Ovary (tissue), 3 donors: Measurements from ENCODE around the gene SCGN.

Source experiments
- POLR2A ChIP-seq: fragments of 450-650 bp; IDR thresholded peaks from one replicate; pipeline ENCODE4 v1.6.1; 2017; ENCODE audit warnings: antibody characterized with exemption, mild to moderate bottlenecking, moderate library complexity
- TF ChIP-seq, protein P1 (sequence below), 3 donors: fragments of 450-650 bp in 2 of 3; fragments of 200-600 bp in 1 of 3; IDR thresholded peaks; one replicate each; pipeline versions ENCODE4 v1.5.1 to v1.8.0; 2016 to 2022; ENCODE audit warnings: antibody characterized with exemption in 3 of 3, mild to moderate bottlenecking in 1 of 3
- donor health status: DM: no; HTN: no; CAD: no.

DNA sequence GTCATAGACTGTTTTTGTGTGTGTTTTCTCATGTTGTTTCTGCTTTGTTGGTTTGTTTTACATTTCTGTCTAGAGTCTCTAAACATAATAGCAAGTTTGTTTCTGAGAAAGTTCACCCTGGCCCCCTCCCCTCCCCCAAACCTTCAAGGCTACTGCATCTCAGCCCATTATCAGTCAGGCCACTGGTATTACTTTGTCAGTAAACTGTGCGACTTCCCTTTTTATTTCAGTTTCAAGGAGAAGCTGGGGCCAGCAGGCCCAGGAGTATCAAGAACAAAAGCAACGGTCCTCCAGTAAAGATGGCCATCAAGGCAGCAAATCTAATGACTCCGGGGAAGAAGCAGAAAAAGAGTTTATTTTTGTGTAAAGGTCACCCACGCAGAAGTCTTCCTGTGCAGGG lies 32.8 kb upstream of the SCGN start:
- TF ChIP-seq POLR2A = no peak
- TF ChIP-seq, protein P1, sequence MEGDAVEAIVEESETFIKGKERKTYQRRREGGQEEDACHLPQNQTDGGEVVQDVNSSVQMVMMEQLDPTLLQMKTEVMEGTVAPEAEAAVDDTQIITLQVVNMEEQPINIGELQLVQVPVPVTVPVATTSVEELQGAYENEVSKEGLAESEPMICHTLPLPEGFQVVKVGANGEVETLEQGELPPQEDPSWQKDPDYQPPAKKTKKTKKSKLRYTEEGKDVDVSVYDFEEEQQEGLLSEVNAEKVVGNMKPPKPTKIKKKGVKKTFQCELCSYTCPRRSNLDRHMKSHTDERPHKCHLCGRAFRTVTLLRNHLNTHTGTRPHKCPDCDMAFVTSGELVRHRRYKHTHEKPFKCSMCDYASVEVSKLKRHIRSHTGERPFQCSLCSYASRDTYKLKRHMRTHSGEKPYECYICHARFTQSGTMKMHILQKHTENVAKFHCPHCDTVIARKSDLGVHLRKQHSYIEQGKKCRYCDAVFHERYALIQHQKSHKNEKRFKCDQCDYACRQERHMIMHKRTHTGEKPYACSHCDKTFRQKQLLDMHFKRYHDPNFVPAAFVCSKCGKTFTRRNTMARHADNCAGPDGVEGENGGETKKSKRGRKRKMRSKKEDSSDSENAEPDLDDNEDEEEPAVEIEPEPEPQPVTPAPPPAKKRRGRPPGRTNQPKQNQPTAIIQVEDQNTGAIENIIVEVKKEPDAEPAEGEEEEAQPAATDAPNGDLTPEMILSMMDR (IDR thresholded peaks at IDR 0.05) = no peak
